GM23338 (cell line): Measurements from ENCODE around the gene CHCHD3.

ENCODE experiments used
- CREB1 ChIP-seq: fragments of 250-450 bp; sonication (Bioruptor Pico); IDR thresholded peaks from 2 replicates; pipeline ENCODE4 v1.5.0; 2020; ENCODE audit warnings: low read depth, mild to moderate bottlenecking, moderate library complexity
- EZH2 ChIP-seq: fragments of 200-600 bp; sonication (generic); IDR thresholded peaks from one replicate; pipeline ENCODE4 v1.8.0; 2017; ENCODE audit warnings: antibody characterized with exemption, mild to moderate bottlenecking, low read depth; ENCODE audit not compliant: unreplicated experiment
- EZH2phosphoT487 ChIP-seq: fragments of 200-600 bp; sonication (generic); IDR thresholded peaks from one replicate; pipeline ENCODE4 v1.8.1; 2018; ENCODE audit warnings: antibody characterized with exemption; ENCODE audit not compliant: unreplicated experiment
- JUNB ChIP-seq: IDR thresholded peaks from one replicate; pipeline ENCODE4 v1.6.1; 2016; ENCODE audit warnings: antibody characterized with exemption; ENCODE audit not compliant: unreplicated experiment
- NANOG ChIP-seq: IDR thresholded peaks from 2 replicates; pipeline ENCODE4 v1.6.1; 2016; ENCODE audit warnings: antibody characterized with exemption, borderline replicate concordance
- POLR2AphosphoS5 ChIP-seq: IDR thresholded peaks from 2 replicates; pipeline ENCODE4 v1.6.1; 2016; ENCODE audit warnings: antibody characterized with exemption, low read depth
- STAT1 ChIP-seq: IDR thresholded peaks from one replicate; pipeline ENCODE4 v1.6.1; 2016; ENCODE audit warnings: antibody characterized with exemption; ENCODE audit not compliant: unreplicated experiment
- ZNF114 ChIP-seq: fragments of 250-450 bp; sonication (Bioruptor Pico); IDR thresholded peaks from 2 replicates; pipeline ENCODE4 v1.5.0; 2020; ENCODE audit warnings: mild to moderate bottlenecking, moderate library complexity
- ZNF331 ChIP-seq: fragments of 250-450 bp; sonication (Bioruptor Pico); IDR thresholded peaks from 2 replicates; pipeline ENCODE4 v1.5.0; 2020; ENCODE audit warnings: low read depth, mild to moderate bottlenecking, moderate library complexity
- TF ChIP-seq, protein P1 (sequence below), 2 experiments: fragments of 200-600 bp in 1 of 2; sonication (generic) in 1 of 2; conservative IDR thresholded peaks; 2 replicates each; pipeline versions ENCODE4 v1.5.1 to v1.6.1; 2016 to 2017; ENCODE audit warnings: antibody characterized with exemption in 2 of 2, low read depth in 2 of 2, mild to moderate bottlenecking in 2 of 2, moderate library complexity in 1 of 2
- TF ChIP-seq, protein P2 (sequence below): IDR thresholded peaks from one replicate; pipeline ENCODE4 v1.6.1; 2018; ENCODE audit warnings: antibody characterized with exemption; ENCODE audit not compliant: unreplicated experiment
- TF ChIP-seq, protein P3 (sequence below): fragments of 250-450 bp; sonication (Bioruptor Pico); IDR thresholded peaks from 2 replicates; pipeline ENCODE4 v1.5.0; 2020; ENCODE audit warnings: mild to moderate bottlenecking, moderate library complexity
- TF ChIP-seq, protein P4 (sequence below): IDR thresholded peaks from 2 replicates; pipeline ENCODE4 v1.6.1; 2016; ENCODE audit warnings: antibody characterized with exemption

GRCh38 chr7:133118261-133118660 is 36.4 kb upstream of the CHCHD3 start:
- no peak for TF ChIP-seq EZH2phosphoT487
- TF ChIP-seq EZH2 = no peak
- TF ChIP-seq, protein P1, sequence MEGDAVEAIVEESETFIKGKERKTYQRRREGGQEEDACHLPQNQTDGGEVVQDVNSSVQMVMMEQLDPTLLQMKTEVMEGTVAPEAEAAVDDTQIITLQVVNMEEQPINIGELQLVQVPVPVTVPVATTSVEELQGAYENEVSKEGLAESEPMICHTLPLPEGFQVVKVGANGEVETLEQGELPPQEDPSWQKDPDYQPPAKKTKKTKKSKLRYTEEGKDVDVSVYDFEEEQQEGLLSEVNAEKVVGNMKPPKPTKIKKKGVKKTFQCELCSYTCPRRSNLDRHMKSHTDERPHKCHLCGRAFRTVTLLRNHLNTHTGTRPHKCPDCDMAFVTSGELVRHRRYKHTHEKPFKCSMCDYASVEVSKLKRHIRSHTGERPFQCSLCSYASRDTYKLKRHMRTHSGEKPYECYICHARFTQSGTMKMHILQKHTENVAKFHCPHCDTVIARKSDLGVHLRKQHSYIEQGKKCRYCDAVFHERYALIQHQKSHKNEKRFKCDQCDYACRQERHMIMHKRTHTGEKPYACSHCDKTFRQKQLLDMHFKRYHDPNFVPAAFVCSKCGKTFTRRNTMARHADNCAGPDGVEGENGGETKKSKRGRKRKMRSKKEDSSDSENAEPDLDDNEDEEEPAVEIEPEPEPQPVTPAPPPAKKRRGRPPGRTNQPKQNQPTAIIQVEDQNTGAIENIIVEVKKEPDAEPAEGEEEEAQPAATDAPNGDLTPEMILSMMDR (conservative IDR thresholded peaks at IDR 0.05; ENCODE audit: low read depth in 2 of 2) = no peak
- no peak for TF ChIP-seq POLR2AphosphoS5
- TF ChIP-seq, protein P2, sequence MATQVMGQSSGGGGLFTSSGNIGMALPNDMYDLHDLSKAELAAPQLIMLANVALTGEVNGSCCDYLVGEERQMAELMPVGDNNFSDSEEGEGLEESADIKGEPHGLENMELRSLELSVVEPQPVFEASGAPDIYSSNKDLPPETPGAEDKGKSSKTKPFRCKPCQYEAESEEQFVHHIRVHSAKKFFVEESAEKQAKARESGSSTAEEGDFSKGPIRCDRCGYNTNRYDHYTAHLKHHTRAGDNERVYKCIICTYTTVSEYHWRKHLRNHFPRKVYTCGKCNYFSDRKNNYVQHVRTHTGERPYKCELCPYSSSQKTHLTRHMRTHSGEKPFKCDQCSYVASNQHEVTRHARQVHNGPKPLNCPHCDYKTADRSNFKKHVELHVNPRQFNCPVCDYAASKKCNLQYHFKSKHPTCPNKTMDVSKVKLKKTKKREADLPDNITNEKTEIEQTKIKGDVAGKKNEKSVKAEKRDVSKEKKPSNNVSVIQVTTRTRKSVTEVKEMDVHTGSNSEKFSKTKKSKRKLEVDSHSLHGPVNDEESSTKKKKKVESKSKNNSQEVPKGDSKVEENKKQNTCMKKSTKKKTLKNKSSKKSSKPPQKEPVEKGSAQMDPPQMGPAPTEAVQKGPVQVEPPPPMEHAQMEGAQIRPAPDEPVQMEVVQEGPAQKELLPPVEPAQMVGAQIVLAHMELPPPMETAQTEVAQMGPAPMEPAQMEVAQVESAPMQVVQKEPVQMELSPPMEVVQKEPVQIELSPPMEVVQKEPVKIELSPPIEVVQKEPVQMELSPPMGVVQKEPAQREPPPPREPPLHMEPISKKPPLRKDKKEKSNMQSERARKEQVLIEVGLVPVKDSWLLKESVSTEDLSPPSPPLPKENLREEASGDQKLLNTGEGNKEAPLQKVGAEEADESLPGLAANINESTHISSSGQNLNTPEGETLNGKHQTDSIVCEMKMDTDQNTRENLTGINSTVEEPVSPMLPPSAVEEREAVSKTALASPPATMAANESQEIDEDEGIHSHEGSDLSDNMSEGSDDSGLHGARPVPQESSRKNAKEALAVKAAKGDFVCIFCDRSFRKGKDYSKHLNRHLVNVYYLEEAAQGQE = no peak
- TF ChIP-seq CREB1 (CRISPR knock-in tag) = no peak
- no peak for TF ChIP-seq JUNB
- TF ChIP-seq, protein P3, sequence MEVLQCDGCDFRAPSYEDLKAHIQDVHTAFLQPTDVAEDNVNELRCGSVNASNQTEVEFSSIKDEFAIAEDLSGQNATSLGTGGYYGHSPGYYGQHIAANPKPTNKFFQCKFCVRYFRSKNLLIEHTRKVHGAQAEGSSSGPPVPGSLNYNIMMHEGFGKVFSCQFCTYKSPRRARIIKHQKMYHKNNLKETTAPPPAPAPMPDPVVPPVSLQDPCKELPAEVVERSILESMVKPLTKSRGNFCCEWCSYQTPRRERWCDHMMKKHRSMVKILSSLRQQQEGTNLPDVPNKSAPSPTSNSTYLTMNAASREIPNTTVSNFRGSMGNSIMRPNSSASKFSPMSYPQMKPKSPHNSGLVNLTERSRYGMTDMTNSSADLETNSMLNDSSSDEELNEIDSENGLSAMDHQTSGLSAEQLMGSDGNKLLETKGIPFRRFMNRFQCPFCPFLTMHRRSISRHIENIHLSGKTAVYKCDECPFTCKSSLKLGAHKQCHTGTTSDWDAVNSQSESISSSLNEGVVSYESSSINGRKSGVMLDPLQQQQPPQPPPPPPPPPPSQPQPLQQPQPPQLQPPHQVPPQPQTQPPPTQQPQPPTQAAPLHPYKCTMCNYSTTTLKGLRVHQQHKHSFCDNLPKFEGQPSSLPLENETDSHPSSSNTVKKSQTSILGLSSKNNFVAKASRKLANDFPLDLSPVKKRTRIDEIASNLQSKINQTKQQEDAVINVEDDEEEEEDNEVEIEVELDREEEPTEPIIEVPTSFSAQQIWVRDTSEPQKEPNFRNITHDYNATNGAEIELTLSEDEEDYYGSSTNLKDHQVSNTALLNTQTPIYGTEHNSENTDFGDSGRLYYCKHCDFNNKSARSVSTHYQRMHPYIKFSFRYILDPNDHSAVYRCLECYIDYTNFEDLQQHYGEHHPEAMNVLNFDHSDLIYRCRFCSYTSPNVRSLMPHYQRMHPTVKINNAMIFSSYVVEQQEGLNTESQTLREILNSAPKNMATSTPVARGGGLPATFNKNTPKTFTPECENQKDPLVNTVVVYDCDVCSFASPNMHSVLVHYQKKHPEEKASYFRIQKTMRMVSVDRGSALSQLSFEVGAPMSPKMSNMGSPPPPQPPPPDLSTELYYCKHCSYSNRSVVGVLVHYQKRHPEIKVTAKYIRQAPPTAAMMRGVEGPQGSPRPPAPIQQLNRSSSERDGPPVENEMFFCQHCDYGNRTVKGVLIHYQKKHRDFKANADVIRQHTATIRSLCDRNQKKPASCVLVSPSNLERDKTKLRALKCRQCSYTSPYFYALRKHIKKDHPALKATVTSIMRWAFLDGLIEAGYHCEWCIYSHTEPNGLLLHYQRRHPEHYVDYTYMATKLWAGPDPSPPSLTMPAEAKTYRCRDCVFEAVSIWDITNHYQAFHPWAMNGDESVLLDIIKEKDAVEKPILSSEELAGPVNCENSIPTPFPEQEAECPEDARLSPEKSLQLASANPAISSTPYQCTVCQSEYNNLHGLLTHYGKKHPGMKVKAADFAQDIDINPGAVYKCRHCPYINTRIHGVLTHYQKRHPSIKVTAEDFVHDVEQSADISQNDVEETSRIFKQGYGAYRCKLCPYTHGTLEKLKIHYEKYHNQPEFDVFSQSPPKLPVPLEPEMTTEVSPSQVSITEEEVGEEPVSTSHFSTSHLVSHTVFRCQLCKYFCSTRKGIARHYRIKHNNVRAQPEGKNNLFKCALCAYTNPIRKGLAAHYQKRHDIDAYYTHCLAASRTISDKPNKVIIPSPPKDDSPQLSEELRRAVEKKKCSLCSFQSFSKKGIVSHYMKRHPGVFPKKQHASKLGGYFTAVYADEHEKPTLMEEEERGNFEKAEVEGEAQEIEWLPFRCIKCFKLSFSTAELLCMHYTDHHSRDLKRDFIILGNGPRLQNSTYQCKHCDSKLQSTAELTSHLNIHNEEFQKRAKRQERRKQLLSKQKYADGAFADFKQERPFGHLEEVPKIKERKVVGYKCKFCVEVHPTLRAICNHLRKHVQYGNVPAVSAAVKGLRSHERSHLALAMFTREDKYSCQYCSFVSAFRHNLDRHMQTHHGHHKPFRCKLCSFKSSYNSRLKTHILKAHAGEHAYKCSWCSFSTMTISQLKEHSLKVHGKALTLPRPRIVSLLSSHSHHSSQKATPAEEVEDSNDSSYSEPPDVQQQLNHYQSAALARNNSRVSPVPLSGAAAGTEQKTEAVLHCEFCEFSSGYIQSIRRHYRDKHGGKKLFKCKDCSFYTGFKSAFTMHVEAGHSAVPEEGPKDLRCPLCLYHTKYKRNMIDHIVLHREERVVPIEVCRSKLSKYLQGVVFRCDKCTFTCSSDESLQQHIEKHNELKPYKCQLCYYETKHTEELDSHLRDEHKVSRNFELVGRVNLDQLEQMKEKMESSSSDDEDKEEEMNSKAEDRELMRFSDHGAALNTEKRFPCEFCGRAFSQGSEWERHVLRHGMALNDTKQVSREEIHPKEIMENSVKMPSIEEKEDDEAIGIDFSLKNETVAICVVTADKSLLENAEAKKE (CRISPR knock-in tag) = no peak
- TF ChIP-seq ZNF331 (CRISPR knock-in tag) = no peak
- TF ChIP-seq STAT1 = no peak
- TF ChIP-seq NANOG = no peak
- TF ChIP-seq, protein P4, sequence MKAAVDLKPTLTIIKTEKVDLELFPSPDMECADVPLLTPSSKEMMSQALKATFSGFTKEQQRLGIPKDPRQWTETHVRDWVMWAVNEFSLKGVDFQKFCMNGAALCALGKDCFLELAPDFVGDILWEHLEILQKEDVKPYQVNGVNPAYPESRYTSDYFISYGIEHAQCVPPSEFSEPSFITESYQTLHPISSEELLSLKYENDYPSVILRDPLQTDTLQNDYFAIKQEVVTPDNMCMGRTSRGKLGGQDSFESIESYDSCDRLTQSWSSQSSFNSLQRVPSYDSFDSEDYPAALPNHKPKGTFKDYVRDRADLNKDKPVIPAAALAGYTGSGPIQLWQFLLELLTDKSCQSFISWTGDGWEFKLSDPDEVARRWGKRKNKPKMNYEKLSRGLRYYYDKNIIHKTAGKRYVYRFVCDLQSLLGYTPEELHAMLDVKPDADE = no peak
- TF ChIP-seq ZNF114 (CRISPR knock-in tag) = no peak
